Thoracic aorta (tissue), 2 donors: ENCODE measurements around the gene LRRFIP1. TPM values are rescaled to one million over a fixed set of nuclear protein-coding genes. Genes with fewer than 3 reads are reported as not detected.
A peak's percentile ranks its signal among the peaks of the same experiment; 100 is the strongest.

Experiments used
- ATAC-seq: fragments of 150-250 bp; one replicate; pipeline ENCODE4 v1.8.0; 2017; ENCODE audit warnings: low read depth; ENCODE audit not compliant: insufficient number of reproducible peaks, low FRiP score
- DNase-seq: peaks from one replicate; pipeline ENCODE4 v3.0.0-alpha.2; 2020; ENCODE audit warnings: low spot score
- H3K27ac ChIP-seq, 2 donors: fragments of 200-600 bp; sonication (generic); 1 replicate in 1 of 2; 2 replicates in 1 of 2; pipeline ENCODE4 v1.5.1; 2016; ENCODE audit warnings: mild to moderate bottlenecking in 2 of 2, moderate library complexity in 2 of 2
- H3K27me3 ChIP-seq: fragments of 200-600 bp; sonication (generic); replicated peaks from 2 replicates; pipeline ENCODE4 v1.6.0; 2016; ENCODE audit warnings: mild to moderate bottlenecking; ENCODE audit not compliant: insufficient read depth
- H3K36me3 ChIP-seq: fragments of 200-600 bp; sonication (generic); one replicate; pipeline ENCODE4 v1.5.1; 2016
- H3K4me1 ChIP-seq, 2 donors: fragments of 200-600 bp; sonication (generic); 1 replicate in 1 of 2; 2 replicates in 1 of 2; pipeline versions ENCODE4 v1.5.1 to v1.6.0; 2016; ENCODE audit warnings: low read depth in 2 of 2, mild to moderate bottlenecking in 1 of 2; ENCODE audit not compliant: control insufficient read depth in 1 of 2
- H3K4me3 ChIP-seq: fragments of 200-600 bp; sonication (generic); 2 replicates; pipeline ENCODE4 v1.5.1; 2016; ENCODE audit warnings: mild to moderate bottlenecking
- H3K9me3 ChIP-seq: fragments of 200-600 bp; sonication (generic); 2 replicates; pipeline ENCODE4 v1.5.1; 2016
- CTCF ChIP-seq: fragments of 200-600 bp; sonication (generic); IDR thresholded peaks from one replicate; pipeline ENCODE4 v1.5.1; 2019; ENCODE audit warnings: antibody characterized with exemption
- total RNA-seq, 2 donors: library from RNA; depleted of rRNA; stranded (reverse); fragments of >200 nt; gene quantifications; one replicate each; pipeline versions ENCODE4 v1.1.0 to v1.2.3, GENCODE V29; 2016

The LRRFIP1 gene
- total RNA-seq, 2 donors from 2014 or later: 196 to 244 TPM

DNA sequence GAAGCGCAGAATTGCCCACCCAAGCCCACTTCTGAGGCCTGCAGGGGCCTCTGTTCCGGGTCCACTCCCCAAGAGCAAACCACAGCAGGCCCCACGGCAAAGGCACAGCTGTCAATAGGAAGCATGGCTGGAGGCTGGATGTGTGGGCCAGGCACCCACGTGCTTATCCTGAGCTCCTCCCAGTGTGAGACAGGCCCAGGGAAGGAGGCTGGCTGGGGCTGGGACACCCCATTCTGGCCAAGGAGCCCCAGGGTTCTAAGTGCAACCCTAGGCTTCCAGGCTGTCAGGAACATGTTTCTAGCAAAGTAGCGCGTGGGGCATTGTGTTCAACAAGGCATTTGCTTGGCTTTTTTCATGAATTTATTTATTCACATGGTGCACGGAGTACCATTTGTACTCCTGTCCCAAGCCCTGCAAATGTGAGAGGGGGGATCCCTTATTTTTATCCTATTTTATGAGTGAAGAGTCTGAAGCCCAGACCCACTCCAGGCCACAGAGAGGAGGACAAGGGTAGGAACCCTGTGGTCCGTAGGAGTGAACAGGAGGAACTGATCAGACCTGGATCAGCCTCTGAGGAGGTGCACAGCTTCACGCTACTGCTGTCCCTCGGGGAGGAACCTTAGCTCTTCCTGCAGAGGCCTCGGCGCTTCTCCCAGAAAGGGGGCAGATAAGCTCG, 30.7 kb upstream of the LRRFIP1 start:
- Histone ChIP-seq H3K9me3 (no peaks in the 10 kb centered on the region), H3K4me3 (no peak overlapping the region), H3K36me3 (no peaks in the 10 kb centered on the region), H3K4me1 (peaks cover 18 to 68% of the 10 kb centered on the region in 2 donors), H3K27ac (peak overlapping the region; percentile 57 to 93), H3K27me3 (no peaks in the 10 kb centered on the region)
- DNase-seq (no peak), ATAC-seq (no peak)
- TF ChIP-seq CTCF: no peak

- Histone ChIP-seq H3K27ac (peak overlapping the region; percentile 57 to 93), H3K4me3 (no peak overlapping the region), H3K4me1 (peaks cover 18 to 69% of the 10 kb centered on the region in 2 donors), H3K36me3 (no peaks in the 10 kb centered on the region), H3K9me3 (no peaks in the 10 kb centered on the region), H3K27me3 (no peaks in the 10 kb centered on the region)
- DNase-seq: no peak
- ATAC-seq: no peak
- TF ChIP-seq CTCF: no peak
Measured at GRCh38 chr2:237597196-237598145, 29.9 kb upstream of the LRRFIP1 start.

- H3K36me3 ChIP-seq: no peaks in the 10 kb centered on the region
- H3K4me3 ChIP-seq: no peak overlapping the region
- TF ChIP-seq CTCF: no peak
- DNase-seq: no peak
- peaks cover 18 to 66% of the 10 kb centered on the region in 2 donors for H3K4me1 ChIP-seq
- no peaks in the 10 kb centered on the region for H3K9me3 ChIP-seq
- peak overlapping the region; percentile 83 to 98 for H3K27ac ChIP-seq
- no peaks in the 10 kb centered on the region for H3K27me3 ChIP-seq
- no peak for ATAC-seq
Measured at GRCh38 chr2:237598468-237599208, 28.7 kb upstream of the LRRFIP1 start.

DNA sequence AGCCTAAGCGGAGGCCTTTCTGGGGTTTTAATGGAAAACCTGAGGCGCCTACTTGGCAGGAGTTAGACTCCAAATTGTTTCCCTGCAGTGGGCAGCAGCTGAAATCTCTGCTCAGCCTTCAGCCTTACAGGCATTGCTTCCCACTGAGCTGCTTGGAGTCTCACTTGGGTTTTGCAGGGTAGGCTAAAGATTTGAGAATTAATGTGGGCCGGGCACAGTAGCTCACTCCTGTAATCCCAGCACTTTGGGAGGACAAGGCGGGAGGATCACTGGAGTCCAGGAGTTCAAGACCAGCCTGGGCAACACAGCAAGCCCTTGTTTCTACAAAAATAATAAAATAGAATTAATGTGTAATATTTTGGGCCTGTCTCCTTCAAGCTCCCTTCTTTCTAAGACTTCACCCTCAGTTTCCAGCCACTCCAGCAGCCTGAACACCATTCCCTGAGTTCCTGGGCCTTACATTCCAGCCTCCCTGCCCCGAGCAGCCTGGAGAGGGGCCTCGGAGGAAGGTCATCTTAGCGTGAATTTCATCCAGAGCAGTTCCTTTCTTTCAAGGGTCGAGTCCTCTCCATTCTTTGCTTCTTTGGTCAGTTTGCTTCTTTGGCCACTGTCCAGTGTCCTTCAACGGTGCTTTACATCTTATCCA, 27.8 kb upstream of the LRRFIP1 start:
- H3K4me1 ChIP-seq: peaks cover 16 to 56% of the 10 kb centered on the region in 2 donors

More for the DNA sequence above, 27.8 kb upstream of the LRRFIP1 start:
- no peak for TF ChIP-seq CTCF
- H3K36me3 ChIP-seq: no peaks in the 10 kb centered on the region
- no peaks in the 10 kb centered on the region for H3K9me3 ChIP-seq
- DNase-seq (no peak), ATAC-seq (no peak)
- H3K4me3 ChIP-seq: peak overlapping the region; percentile 56
- H3K27me3 ChIP-seq: no peaks in the 10 kb centered on the region
- peak overlapping the region; percentile 83 to 98 for H3K27ac ChIP-seq
